Naive thymus-derived CD4-positive, alpha-beta T cell (primary cell): ENCODE data around the gene IPCEF1. TPM values are rescaled to one million over a fixed set of nuclear protein-coding genes. Genes with fewer than 3 reads are reported as not detected.
"Not testable (repeated sequence)": the region's sequence is repeated elsewhere in the genome, so short reads cannot be mapped to it uniquely, and the experiment has no call there.

Experiments
- ATAC-seq: fragments of 150-1000 bp; cut with Tn5 transposase; 2 replicates; pipeline ENCODE4 v1.10.0; 2021; ENCODE audit warnings: mild to moderate bottlenecking, moderate library complexity
- CTCF ChIA-PET: fragments of 350-600 bp; sonication (Branson Sonifier 250); formaldehyde crosslinking; loops from one replicate; lab custom pipeline; 2021; ENCODE audit warnings: antibody characterized with exemption; lab: Charles Lee
- POLR2A ChIA-PET: fragments of 350-600 bp; sonication (Branson Sonifier 250); formaldehyde crosslinking; loops from one replicate; lab custom pipeline; 2021; ENCODE audit warnings: antibody characterized with exemption, inconsistent platforms; lab: Charles Lee
- DNase-seq, 9 donors: peaks; one replicate each; pipeline versions ENCODE4 v3.0.0 to v3.0.0-alpha.2; 2020 to 2022; ENCODE audit warnings: mixed read lengths in 1 of 9
- H3K27ac ChIP-seq: one replicate; pipeline ENCODE4 v1.7.0; 2013; ENCODE audit warnings: mild to moderate bottlenecking, low read depth, low read length, moderate library complexity
- H3K27me3 ChIP-seq, 2 donors: one replicate each; pipeline ENCODE4 v1.7.0; 2013; ENCODE audit warnings: low read length in 2 of 2, mild to moderate bottlenecking in 2 of 2, moderate library complexity in 2 of 2; ENCODE audit not compliant: control insufficient read depth in 2 of 2, insufficient read depth in 2 of 2
- H3K36me3 ChIP-seq, 3 experiments: 1 replicate in 2 of 3; 2 replicates in 1 of 3; pipeline ENCODE4 v1.7.0; 2013; ENCODE audit warnings: low read length in 3 of 3, mild to moderate bottlenecking in 3 of 3, moderate library complexity in 1 of 3; ENCODE audit not compliant: insufficient read depth in 3 of 3, control insufficient read depth in 2 of 3
- H3K4me1 ChIP-seq, 2 donors: one replicate each; pipeline ENCODE4 v1.7.0; 2013; ENCODE audit warnings: low read length in 2 of 2, mild to moderate bottlenecking in 2 of 2, moderate library complexity in 1 of 2; ENCODE audit not compliant: control insufficient read depth in 2 of 2, insufficient read depth in 2 of 2
- H3K4me3 ChIP-seq: 2 replicates; pipeline ENCODE4 v1.7.0; 2013; ENCODE audit warnings: mild to moderate bottlenecking, low read length
- H3K9me3 ChIP-seq, 3 experiments: 1 replicate in 2 of 3; 2 replicates in 1 of 3; pipeline ENCODE4 v1.7.0; 2013; ENCODE audit warnings: low read length in 3 of 3; ENCODE audit not compliant: control insufficient read depth in 2 of 3
- H3K27ac Mint-ChIP-seq, 9 donors: one replicate each; pipeline ENCODE4 v1.8.0; 2020 to 2022; ENCODE audit warnings: mixed read lengths in 9 of 9, mild to moderate bottlenecking in 8 of 9, moderate library complexity in 5 of 9, inconsistent platforms in 2 of 9
- H3K27me3 Mint-ChIP-seq, 5 donors: one replicate each; pipeline ENCODE4 v1.8.0; 2021 to 2022; ENCODE audit warnings: mixed read lengths in 5 of 5, mild to moderate bottlenecking in 1 of 5
- H3K36me3 Mint-ChIP-seq, 5 donors: one replicate each; pipeline ENCODE4 v1.8.0; 2020 to 2022; ENCODE audit warnings: mixed read lengths in 5 of 5, mild to moderate bottlenecking in 3 of 5, inconsistent platforms in 1 of 5
- H3K4me1 Mint-ChIP-seq, 7 donors: one replicate each; pipeline ENCODE4 v1.8.0; 2020 to 2022; ENCODE audit warnings: mixed read lengths in 7 of 7, mild to moderate bottlenecking in 3 of 7, inconsistent platforms in 1 of 7
- H3K4me3 Mint-ChIP-seq, 10 donors: one replicate each; pipeline ENCODE4 v1.8.0; 2020 to 2022; ENCODE audit warnings: mild to moderate bottlenecking in 10 of 10, mixed read lengths in 10 of 10, moderate library complexity in 6 of 10, inconsistent platforms in 2 of 10
- H3K9me3 Mint-ChIP-seq, 11 donors: one replicate each; pipeline ENCODE4 v1.8.0; 2020 to 2022; ENCODE audit warnings: mixed read lengths in 11 of 11, mild to moderate bottlenecking in 4 of 11, inconsistent platforms in 1 of 11, moderate library complexity in 1 of 11
- intact Hi-C, 2 donors: fragments of 100-400 bp; cut with micrococcal nuclease; formaldehyde crosslinking; loops; one replicate each; pipeline ENCODE4 v1.15.1; 2023
- polyA plus RNA-seq, 2 donors: library from polyadenylated mRNA; unstranded; fragments of 300-500 nt; fragmentation: Illumina TruSeq; gene quantifications; one replicate each; pipeline ENCODE4 v1.2.3, GENCODE V29; 2021
- total RNA-seq, 6 experiments: library from RNA in 5 of 6; stranded (reverse) in 5 of 6; gene quantifications; 1 replicate in 5 of 6; 2 replicates in 1 of 6; pipeline ENCODE4 v1.2.3 and lab custom pipeline; 2021 to 2026

Gene IPCEF1
- total and polyA plus RNA-seq, 7 experiments from 2014 or later: 12.0 to 122 (median 99.7) TPM

GRCh38 chr6:154242617-154243357 is 113.8 kb downstream of the IPCEF1 start:
- POLR2A ChIA-PET: interaction anchor here (0.8 to 3.0 kb wide), 3 partner anchors 9 to 78 kb away, joined by 4 to 10 read pairs (median 5); no protein-coding TSS in a partner anchor
- Histone ChIP-seq H3K27ac (peak overlapping the region; percentile 81), H3K36me3 (peaks cover 0 to 7% (median 0%) of the 10 kb centered on the region in 3 experiments), H3K9me3 (no peaks in the 10 kb centered on the region), H3K27me3 (no peaks in the 10 kb centered on the region), H3K4me3 (peak overlapping the region; percentile 62), H3K4me1 (peaks cover 39 to 41% of the 10 kb centered on the region in 2 donors)
- CTCF ChIA-PET: interaction anchor here (2.1 kb wide), 1 partner anchor 8 kb away, joined by 7 read pairs; no protein-coding TSS in a partner anchor
- H3K4me3 Mint-ChIP-seq: peak overlapping the region; percentile 33 to 100 (median 96)
- H3K27me3 Mint-ChIP-seq: peaks cover 0 to 5% (median 0%) of the 10 kb centered on the region in 5 donors
- intact Hi-C loops: loop anchor here in 1 of 2 donors (10.0 kb wide), 4 partner anchors 912 to 1938 kb away; partner anchors contain the start of gene MTRF1L
- H3K4me1 Mint-ChIP-seq: peaks cover 45 to 75% (median 68%) of the 10 kb centered on the region in 7 donors
- ATAC-seq: no peak
- peak overlapping the region; percentile 76 to 97 (median 96) for H3K27ac Mint-ChIP-seq
- H3K36me3 Mint-ChIP-seq: peaks cover 28 to 63% (median 48%) of the 10 kb centered on the region in 5 donors
- H3K9me3 Mint-ChIP-seq: peaks cover 0 to 7% (median 0%) of the 10 kb centered on the region in 11 donors
- DNase-seq: no peak

- ATAC-seq: no peak
- no peaks in the 10 kb centered on the region for H3K27me3 ChIP-seq
- H3K27me3 Mint-ChIP-seq: peaks cover 0 to 5% (median 0%) of the 10 kb centered on the region in 5 donors
- peak overlapping the region; percentile 19 for H3K4me3 ChIP-seq
- H3K36me3 ChIP-seq: peaks cover 0 to 7% (median 0%) of the 10 kb centered on the region in 3 experiments
- ChIA-PET POLR2A (interaction anchor here (0.6 to 3.0 kb wide), 5 partner anchors 9 to 28 kb away, joined by 3 to 10 read pairs (median 3); no protein-coding TSS in a partner anchor), CTCF (interaction anchor here (1.6 to 2.1 kb wide), 3 partner anchors 9 to 34 kb away, joined by 3 to 7 read pairs (median 5); no protein-coding TSS in a partner anchor)
- peak overlapping the region; percentile 81 for H3K27ac ChIP-seq
- H3K36me3 Mint-ChIP-seq: peaks cover 27 to 65% (median 54%) of the 10 kb centered on the region in 5 donors
- peaks cover 0 to 7% (median 0%) of the 10 kb centered on the region in 11 donors for H3K9me3 Mint-ChIP-seq
- peaks cover 46 to 79% (median 74%) of the 10 kb centered on the region in 7 donors for H3K4me1 Mint-ChIP-seq
- H3K4me3 Mint-ChIP-seq: peak overlapping the region in 9 of 10 donors; percentile 69 to 100 (median 86)
- intact Hi-C loops: loop anchor here (1.0 to 10.0 kb wide), 6 partner anchors 8 to 1937 kb away; partner anchors contain the start of gene MTRF1L (in 1 of the 2)
- DNase-seq: no peak
- peaks cover 38 to 51% of the 10 kb centered on the region in 2 donors for H3K4me1 ChIP-seq
- no peaks in the 10 kb centered on the region for H3K9me3 ChIP-seq
- peak overlapping the region in 8 of 9 donors; percentile 38 to 96 (median 90) for H3K27ac Mint-ChIP-seq
These were observed 115.0 kb downstream of the IPCEF1 start for GRCh38 chr6:154241581-154241980.

GRCh38 chr6:154241061-154241460 is 115.5 kb downstream of the IPCEF1 start:
- not testable (repeated sequence) for H3K27me3 Mint-ChIP-seq, H3K4me3 ChIP-seq, H3K9me3 Mint-ChIP-seq, H3K27me3 ChIP-seq, H3K9me3 ChIP-seq, H3K36me3 ChIP-seq, ATAC-seq
- ChIA-PET CTCF (interaction anchor here (1.2 to 2.1 kb wide), 4 partner anchors 9 to 36 kb away, joined by 3 to 7 read pairs (median 6); no protein-coding TSS in a partner anchor), POLR2A (interaction anchor here (0.6 to 3.0 kb wide), 5 partner anchors 9 to 128 kb away, joined by 3 to 10 read pairs (median 3); no protein-coding TSS in a partner anchor)
- Mint-ChIP-seq H3K36me3 (peaks cover 21 to 63% (median 51%) of the 10 kb centered on the region in 5 donors), H3K4me1 (peaks cover 47 to 84% (median 79%) of the 10 kb centered on the region in 7 donors), H3K4me3 (peak overlapping the region in 9 of 10 donors; percentile 69 to 100 (median 86)), H3K27ac (peak overlapping the region in 8 of 9 donors; percentile 60 to 96 (median 92))
- peak in 1 of 9 donors; percentile 40 for DNase-seq
- intact Hi-C loops: loop anchor here (1.0 to 10.0 kb wide), 6 partner anchors 8 to 1936 kb away; partner anchors contain the start of gene MTRF1L (in 1 of the 2)
- Histone ChIP-seq H3K27ac (peak overlapping the region; percentile 81), H3K4me1 (peaks cover 38 to 54% of the 10 kb centered on the region in 2 donors)

- ATAC-seq: peak; percentile 34
- CTCF ChIA-PET: interaction anchor here (0.7 kb wide), 1 partner anchor 575 kb away, joined by 3 read pairs; no protein-coding TSS in a partner anchor
These were observed 117.2 kb downstream of the IPCEF1 start for GRCh38 chr6:154239392-154239791.

GRCh38 chr6:154238831-154239230 is 117.8 kb downstream of the IPCEF1 start:
- intact Hi-C loops: loop anchor here in 1 of 2 donors (1.0 kb wide), 1 partner anchor 8 kb away; no protein-coding TSS in a partner anchor
- Histone ChIP-seq H3K27me3 (no peaks in the 10 kb centered on the region), H3K9me3 (no peaks in the 10 kb centered on the region), H3K4me3 (no peak overlapping the region), H3K4me1 (peaks cover 48 to 57% of the 10 kb centered on the region in 2 donors), H3K36me3 (peaks cover 0 to 6% (median 0%) of the 10 kb centered on the region in 3 experiments), H3K27ac (peak overlapping the region; percentile 8)
- DNase-seq (no peak), ATAC-seq (no peak)
- peaks cover 0 to 7% (median 0%) of the 10 kb centered on the region in 11 donors for H3K9me3 Mint-ChIP-seq
- peak overlapping the region in 9 of 10 donors; percentile 42 to 95 (median 79) for H3K4me3 Mint-ChIP-seq
- H3K36me3 Mint-ChIP-seq: peaks cover 17 to 44% (median 32%) of the 10 kb centered on the region in 5 donors
- no peaks in the 10 kb centered on the region for H3K27me3 Mint-ChIP-seq
- ChIA-PET CTCF (interaction anchor here (0.7 kb wide), 2 partner anchors 8 to 575 kb away, joined by 3 read pairs; no protein-coding TSS in a partner anchor), POLR2A (interaction anchor here (0.6 to 1.6 kb wide), 5 partner anchors 9 to 28 kb away, joined by 3 to 9 read pairs (median 5); no protein-coding TSS in a partner anchor)
- peaks cover 42 to 98% (median 90%) of the 10 kb centered on the region in 7 donors for H3K4me1 Mint-ChIP-seq
- peak overlapping the region in 6 of 9 donors; percentile 24 to 96 (median 78) for H3K27ac Mint-ChIP-seq

More at GRCh38 chr6:154239392-154239791, 117.2 kb downstream of the IPCEF1 start:
- Histone ChIP-seq H3K4me1 (peaks cover 43 to 58% of the 10 kb centered on the region in 2 donors), H3K4me3 (no peak overlapping the region), H3K27me3 (no peaks in the 10 kb centered on the region), H3K36me3 (peaks cover 0 to 7% (median 0%) of the 10 kb centered on the region in 3 experiments), H3K27ac (peak overlapping the region; percentile 2), H3K9me3 (no peaks in the 10 kb centered on the region)
- intact Hi-C loops: loop anchor here in 1 of 2 donors (1.0 kb wide), 1 partner anchor 8 kb away; no protein-coding TSS in a partner anchor
- Mint-ChIP-seq H3K36me3 (peaks cover 17 to 48% (median 38%) of the 10 kb centered on the region in 5 donors), H3K9me3 (peaks cover 0 to 7% (median 0%) of the 10 kb centered on the region in 11 donors), H3K27me3 (no peaks in the 10 kb centered on the region), H3K4me3 (peak overlapping the region; percentile 16 to 95 (median 78)), H3K27ac (peak overlapping the region in 7 of 9 donors; percentile 24 to 96 (median 78)), H3K4me1 (peaks cover 42 to 96% (median 90%) of the 10 kb centered on the region in 7 donors)
- DNase-seq: peak in 1 of 9 donors; percentile 30
- POLR2A ChIA-PET: interaction anchor here (1.3 to 1.6 kb wide), 2 partner anchors 8 to 20 kb away, joined by 4 to 5 read pairs; no protein-coding TSS in a partner anchor
